IPS-18c (cell line): Measurements from ENCODE around the gene PCSK6.

Experiments used
- H3K4me3 ChIP-seq: 2 replicates; pipeline ENCODE4 v1.7.0; 2013; ENCODE audit warnings: low read depth, mild to moderate bottlenecking, low read length, moderate library complexity; ENCODE audit not compliant: insufficient read depth
- H3K9me3 ChIP-seq: one replicate; pipeline ENCODE4 v1.6.1; 2013; ENCODE audit warnings: mild to moderate bottlenecking, low read length, moderate library complexity; ENCODE audit not compliant: control insufficient read depth, insufficient read depth

PCSK6 gene

DNA sequence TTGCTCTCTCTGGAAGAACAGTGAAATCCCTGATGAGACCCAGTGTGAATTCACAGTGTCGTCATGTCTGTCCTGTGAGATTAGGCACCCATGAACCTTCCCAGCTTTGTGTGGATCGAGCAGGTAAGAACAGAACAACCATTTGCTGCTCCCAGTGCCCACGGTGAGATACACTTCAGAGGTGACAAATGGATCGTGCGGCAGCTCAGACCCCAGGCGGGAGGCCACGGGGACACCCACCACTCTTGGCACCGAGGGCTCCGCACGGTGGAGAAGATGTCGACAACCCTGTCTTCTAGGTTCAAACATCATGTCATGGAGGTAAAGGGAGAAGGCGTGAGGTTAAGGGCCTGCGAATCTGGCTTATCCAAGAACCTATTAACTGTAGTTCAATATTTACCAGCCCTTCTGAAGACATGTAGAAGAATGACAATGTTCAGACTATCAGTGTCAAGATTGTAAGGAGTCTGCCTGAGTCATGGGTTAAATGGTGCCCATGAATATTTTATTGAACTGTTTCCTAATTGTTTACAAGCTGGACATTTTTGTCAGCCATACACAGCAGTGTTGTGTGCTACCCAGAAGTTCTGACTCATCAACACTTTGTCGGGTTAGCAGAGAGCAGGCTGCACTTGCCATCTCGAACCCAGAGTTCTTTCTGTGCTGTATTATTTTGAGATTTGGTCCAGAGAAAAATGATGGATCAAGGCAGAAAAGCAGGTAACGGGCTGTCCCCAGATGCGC is 15.5 kb upstream of the PCSK6 start:
- no peak overlapping the region for H3K4me3 ChIP-seq
- H3K9me3 ChIP-seq, result no peaks in the 10 kb centered on the region

DNA sequence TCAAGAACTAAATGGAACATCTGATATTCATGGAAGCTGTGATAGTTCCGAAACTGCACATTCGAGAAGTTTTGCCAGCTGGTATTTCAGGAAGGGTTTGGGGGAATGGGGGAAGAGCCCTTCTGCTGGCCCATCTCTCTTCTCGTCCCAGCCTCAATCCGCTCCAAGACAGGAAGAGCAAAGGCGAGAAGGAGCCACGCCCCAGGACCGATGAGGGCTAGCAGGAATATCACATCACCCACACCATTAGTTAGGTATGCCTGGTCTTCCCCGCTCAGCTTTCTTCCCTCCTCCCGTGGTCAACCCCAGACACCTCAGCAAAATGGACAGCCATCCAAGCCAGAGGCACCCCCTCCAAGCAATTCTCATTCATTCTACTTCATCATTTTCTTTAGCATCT is 14.9 kb upstream of the PCSK6 start:
- Histone ChIP-seq H3K9me3 (no peaks in the 10 kb centered on the region), H3K4me3 (no peak overlapping the region)

DNA sequence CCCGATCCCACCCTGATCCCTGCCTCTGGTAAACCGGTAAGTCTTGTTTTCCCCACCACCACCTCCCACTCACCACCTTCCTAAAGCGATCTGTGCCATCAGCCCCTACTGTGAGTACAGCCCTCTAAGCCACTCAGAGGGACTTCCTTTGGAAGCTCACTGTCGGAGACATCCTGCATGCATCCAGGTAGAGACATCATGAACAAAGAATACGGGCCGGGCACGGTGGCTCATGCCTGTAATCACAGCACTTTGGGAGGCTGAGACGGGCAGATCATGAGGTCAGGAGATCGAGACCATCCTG is 13.7 kb upstream of the PCSK6 start:
- H3K9me3 ChIP-seq, result no peaks in the 10 kb centered on the region
- H3K4me3 ChIP-seq, result no peak overlapping the region

DNA sequence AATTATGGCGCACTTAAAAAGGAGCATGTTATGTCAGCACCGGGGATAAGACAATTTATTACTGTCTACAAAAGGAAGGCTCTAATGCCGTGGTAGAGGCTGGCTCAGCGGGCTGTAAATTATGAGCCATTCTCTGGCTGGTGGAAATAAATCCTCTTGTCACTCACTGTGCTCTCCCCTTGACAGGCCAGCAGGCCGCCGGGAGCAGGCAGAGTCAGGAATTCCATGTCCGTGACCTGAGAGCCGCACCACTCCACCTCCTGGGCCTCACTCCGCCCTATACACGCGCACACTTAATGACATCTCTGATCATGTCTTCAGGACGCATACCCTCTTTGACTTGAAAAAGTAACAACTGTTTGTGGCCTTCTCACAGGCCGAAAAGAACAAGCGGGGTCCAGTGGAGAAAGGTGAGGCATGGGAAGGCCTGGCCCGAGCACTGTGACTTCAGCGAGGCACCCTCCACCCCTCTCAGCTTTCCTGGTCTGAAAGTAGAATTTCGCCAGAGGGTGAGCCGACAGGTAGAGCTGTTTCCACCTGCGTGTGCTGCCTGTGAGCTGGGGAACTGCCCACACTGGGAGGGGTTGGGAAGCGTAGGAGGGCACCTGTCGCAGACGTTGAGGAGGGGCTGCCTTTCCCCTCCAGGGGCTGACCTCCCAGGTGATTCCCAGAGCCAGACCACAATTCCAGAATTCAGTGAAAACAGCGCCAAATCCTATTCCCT is 13.2 kb upstream of the PCSK6 start:
- Histone ChIP-seq H3K9me3 (no peaks in the 10 kb centered on the region), H3K4me3 (no peak overlapping the region)

DNA sequence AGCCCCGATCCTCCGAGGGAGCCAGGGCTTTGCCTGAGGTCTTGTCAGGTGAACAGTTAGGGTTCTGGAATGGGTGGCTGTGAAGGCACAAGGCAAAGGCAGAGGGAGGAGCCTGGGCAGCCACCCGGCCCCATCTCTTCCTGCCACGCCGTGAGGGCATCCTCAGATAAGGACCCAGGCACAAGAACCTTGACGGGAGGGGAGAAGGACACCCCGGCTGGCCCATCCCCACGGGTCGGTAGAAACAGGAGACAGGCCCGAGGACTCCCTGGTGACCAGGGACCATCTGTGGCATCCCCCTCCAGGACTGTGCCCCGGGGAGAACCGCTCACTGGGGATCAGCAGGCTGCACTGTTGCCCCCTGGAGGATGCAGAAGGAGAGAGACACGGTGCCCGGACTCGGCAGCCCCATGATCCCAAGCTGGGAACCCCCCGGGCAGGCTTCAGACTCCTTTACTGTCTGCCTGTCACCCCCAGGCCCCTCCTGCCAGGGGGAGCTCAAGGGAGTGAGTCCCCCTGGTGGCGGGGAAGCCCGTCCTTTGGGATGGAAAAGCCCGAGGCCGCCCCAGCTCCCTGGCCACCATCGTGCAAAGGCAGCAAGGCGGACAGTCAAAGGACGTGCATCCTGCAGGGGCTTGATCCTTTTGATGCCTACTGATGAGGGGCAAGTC is 12.3 kb upstream of the PCSK6 start:
- no peak overlapping the region for H3K4me3 ChIP-seq
- no peaks in the 10 kb centered on the region for H3K9me3 ChIP-seq

DNA sequence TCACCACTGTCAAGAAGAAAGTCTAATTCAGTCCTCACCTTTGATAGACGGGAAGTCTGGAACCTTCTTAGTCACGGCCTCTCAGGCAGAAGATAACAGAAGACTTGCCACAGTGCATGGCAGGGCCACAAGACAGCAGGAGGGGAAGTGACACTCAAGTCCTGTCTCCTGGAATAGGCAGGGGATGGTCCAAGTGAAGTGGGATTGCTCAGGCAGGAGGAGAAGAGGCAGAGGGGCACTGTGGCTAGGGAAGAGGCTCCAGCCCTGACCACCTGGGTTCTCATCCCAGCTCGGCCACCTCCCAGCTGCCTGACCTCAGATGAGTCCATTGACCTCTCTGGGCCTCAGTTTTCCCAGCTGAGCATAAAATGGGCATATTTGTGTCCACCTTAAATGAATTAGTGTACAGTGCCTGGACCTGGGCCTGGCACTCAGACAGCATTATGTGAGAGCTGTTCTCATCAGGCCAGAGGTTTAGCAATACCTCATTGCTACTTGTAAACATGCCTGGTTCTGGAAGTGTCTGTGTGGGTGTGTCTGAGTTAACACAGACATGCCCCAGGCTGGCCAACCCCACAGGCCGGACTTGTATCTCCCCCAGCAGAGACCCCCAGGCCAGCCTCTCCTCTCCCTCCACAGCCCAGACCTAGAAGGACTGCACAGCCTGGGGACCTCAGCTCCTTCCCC is 11.5 kb upstream of the PCSK6 start:
- no peaks in the 10 kb centered on the region for H3K9me3 ChIP-seq

DNA sequence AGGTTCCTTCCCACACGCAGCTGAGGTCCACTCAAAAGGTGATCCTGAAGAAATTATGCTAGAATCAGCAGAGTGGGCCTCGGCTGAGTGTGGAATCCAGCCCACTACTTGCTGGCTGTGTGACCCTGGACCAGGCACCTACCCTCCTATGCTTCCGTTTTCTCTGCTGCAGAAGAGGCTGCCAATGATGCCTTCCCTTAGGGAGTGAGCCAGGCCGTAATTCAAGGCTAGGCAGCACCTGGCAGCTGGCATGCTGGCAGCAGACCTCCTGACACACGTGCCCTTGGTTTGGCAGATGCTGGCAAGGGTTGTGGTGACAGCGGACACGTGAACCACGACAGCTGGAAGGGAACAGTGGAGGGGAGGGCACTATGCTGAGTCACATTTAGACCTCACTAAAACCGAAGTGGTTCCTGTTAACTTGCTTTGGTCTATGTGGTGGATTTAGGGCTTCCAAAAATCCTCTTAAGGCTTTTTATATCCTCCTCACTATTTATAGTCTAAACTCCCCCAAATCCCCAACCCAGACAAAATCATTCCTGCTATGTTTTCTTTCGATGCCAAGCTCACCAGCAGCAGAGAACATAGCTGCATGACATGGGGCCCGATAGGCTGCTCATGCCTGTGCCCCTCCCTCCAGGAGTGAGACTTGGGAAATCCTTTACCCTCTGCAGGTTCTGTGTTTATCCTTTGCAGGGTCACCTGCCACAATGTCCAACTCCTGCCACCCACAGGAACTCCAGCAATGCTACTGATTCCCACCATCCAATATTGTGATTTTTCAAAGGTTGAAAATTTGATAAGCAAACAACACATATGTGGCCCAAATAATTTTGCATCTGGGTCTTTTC is 10.6 kb upstream of the PCSK6 start:
- Histone ChIP-seq H3K9me3 (no peaks in the 10 kb centered on the region), H3K4me3 (no peak overlapping the region)

More for the DNA sequence above, 11.5 kb upstream of the PCSK6 start:
- H3K4me3 ChIP-seq, result no peak overlapping the region

DNA sequence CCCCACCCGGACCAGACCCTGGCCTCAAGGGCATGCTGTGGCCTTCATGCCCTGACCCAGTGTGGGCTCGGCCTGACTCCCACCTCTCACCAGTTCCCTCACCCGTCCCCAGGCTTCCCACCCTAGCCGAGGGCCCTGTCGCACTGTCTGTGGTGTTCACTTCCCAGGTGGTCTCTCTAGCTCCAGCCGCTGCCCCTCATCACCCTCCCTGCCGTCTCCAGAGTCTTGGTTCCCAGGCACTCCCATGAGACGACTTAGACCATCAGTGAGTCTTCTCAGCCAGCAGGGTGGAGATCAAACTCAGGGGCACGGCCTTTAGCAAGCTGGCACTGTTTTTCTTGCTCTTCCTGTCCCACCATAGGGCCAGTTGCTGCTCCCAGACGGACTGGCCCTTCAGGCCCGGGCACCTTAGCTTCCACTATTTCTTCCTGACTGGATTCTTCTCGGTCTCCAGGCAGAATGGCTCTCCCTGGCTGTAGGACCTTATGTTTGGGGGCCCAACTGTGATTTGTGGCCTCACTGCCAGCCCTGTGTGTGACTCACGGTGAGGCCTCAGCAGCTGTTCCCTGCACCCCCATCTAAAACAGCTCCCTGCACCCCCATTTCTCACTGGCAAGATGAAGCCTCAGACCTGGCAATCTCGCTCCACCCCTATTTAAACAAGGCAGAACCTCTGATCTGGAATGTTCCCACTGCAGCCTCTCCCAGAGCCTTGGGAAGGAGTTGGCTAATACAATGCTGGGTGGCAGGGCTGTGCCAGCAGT is 9.4 kb upstream of the PCSK6 start:
- no peaks in the 10 kb centered on the region for H3K9me3 ChIP-seq
- H3K4me3 ChIP-seq, result no peak overlapping the region

DNA sequence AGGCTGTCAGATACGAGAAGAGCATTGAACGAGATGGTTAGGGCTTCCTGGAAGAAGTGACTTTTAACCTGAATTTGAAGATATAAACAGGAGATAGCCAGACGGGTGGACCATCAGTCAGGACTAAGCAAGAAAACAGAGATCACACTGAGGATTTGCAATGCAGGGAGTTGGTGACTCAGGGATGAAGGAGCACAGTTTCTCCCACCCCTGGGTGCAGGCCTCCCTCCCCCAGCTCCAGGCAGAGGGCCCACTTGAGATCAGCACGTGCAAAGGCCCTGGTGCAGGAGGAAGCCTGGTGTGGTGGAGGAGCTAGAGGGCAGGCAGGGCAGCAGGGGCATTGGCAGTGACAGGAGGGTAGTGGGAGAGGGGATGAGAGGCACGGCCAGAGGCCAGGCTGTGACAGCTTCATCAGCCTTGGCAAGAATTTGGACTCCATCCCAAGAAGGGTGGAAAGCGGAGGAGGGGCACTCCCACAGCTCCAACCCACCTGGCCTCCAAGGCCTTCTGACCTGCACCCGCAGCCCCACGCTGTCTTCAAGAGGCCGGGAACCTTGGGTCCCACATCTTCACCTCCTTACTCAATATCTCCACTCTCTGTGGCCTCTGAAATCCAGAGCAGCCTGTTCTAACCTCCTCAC is 8.7 kb upstream of the PCSK6 start:
- no peaks in the 10 kb centered on the region for H3K9me3 ChIP-seq
- H3K4me3 ChIP-seq, result no peak overlapping the region

DNA sequence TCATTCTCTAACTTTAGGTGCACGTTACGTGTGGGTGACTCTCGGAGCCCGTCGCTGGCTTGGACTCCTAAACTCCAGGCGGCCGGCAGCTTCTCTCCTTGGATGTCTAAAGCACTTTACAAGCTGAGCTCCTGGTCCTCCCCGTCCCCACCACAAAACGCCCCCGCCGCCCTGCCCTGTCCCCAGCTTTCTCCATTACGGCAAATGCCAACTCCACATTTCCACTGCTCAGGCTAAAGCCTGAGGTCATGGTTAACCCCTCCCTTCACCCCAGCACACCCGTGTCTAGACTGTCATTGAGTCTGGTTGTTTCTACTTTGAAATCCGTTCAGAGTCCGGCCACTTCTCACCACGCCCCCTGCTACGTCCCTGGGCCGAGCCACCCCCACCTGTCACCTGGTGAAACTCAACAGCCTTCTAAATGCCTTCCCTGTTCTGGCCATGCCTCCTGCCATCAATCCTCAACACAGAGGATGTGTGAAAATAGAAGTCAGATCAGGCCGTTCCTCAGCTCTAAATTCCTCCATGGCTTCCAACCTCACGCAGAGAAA is 8.1 kb upstream of the PCSK6 start:
- Histone ChIP-seq H3K9me3 (no peaks in the 10 kb centered on the region), H3K4me3 (no peak overlapping the region)

DNA sequence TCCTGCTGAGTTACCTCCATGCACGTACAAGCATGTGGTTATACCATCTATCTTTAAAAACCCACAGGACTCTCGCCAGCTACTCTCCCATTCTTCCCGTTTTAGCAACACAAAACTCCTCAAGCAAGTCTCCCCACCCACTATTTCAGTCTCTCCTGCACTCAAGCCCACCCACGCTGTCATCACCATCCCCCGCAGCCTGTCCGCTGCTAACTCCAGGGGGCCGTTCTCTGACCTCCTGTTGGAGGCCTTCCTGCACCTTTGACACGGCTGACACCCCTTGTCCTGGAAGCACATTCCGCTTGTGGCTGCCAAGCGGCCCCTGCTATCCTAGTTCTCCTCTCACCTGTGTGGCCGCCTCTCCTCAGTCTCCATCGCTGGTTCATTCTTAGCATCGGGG is 7.5 kb upstream of the PCSK6 start:
- Histone ChIP-seq H3K9me3 (no peaks in the 10 kb centered on the region), H3K4me3 (no peak overlapping the region)

DNA sequence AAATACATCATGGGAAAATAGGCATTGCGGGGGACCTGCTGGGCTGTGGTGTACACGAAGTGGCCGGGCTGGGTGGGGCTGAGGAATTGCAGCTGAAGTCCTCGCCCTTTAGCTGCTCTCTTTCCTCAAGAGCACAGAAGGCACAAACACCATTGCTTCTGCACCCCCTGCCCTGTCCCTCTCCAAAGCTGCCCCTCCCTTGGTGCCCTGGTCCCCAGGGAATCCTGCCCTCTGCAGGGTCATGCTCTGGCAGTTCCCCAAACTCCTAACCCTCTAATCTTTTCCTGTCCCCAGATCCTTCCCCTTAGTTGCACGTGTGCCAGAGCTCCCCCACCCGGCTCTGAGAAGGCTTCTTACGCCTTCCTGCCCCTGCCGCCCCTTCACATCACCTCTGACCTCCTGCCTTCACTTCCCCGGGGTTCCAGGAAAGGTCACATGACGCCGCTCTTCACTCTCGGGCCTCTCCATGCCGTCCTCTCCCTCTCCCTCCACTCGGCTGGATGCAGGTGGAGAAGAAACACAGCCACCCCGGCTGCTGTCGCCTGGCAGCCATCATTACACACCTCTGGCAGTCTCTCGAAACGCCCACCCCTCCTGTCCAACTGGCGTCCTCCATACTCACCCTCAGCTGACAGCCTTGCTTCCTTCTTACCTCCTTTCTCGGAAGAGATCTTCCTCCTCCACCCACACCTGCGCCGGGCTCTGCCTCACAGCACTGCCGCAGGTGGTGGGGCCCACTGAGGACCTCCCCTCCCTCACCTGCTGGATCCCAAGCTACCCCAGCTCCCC is 6.9 kb upstream of the PCSK6 start:
- Histone ChIP-seq H3K4me3 (no peak overlapping the region), H3K9me3 (no peaks in the 10 kb centered on the region)

DNA sequence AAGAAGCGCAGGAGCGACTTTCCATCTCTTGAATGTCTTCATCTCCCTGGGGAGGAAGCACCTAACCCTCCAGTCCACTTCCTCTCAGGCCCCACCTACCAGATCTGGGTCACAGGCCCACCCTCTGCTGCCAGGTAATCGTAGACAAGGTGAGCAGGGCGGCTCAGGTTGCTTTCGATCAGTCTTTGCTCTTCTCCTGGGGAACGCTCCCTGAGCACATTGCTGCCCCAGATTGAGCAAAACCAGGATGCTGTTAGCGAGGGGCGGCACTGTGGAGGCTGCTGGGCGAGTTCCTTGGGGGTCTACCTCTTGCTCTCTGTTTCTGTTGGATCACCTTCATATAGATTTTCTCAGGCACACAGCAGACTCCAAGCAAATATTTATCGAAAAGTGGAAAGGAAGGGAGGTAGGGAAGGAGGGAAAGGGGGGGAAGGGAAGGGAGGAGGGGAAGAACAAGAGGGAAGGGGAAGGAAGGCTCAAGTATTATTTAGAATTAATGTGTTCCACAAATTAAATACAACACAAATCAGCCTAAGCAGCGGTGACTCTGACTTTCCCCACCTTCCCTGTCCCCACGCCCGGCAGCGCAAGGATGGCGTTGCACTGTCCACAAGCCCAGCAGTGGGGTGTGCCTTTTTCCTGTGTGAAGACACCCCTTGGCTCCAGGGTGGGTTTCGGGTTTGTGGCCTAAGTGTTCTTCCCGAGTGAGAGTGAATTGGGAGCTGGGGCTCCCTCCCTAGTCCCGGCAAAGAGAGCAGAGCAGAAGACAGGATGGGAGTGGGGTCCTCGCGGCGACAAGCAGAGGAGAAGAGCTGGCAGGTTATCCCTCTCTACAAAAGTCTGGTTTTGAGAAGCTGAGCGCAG is 6.1 kb upstream of the PCSK6 start:
- Histone ChIP-seq H3K9me3 (no peaks in the 10 kb centered on the region), H3K4me3 (no peak overlapping the region)

DNA sequence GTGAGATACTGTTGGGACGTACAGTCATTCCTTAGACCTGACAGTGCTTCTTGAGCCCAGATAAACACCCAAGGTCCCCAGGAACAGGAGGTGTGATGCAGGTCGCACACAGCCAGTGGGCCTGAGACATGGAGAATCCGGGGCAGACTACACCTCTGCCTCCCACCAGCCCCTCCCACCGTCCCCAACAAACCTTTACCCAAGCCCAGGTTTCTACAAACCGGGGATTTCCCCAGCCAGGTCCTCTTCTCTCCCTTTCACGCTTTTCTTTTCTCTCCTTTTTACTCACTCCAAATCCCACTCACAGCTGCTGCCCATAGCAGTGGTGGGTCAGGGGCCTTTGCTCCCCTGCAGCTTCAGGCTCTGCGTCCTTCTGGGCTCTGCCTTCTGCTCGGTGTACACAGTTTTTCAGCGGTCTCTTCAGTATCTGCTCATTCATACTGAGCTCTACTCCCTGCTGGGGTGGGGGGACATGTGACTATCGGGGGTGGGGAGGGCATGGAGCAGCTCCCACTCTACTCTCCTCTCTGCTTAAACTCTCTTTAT is 4.8 kb upstream of the PCSK6 start:
- H3K4me3 ChIP-seq, result no peak overlapping the region
- no peaks in the 10 kb centered on the region for H3K9me3 ChIP-seq
